SK-N-SH (cell line): ENCODE measurements around the gene VASP.
A peak's percentile ranks its signal among the peaks of the same experiment; 100 is the strongest.

Experiments used
- EP300 ChIP-seq, 2 experiments: IDR thresholded peaks; 2 replicates each; pipeline versions ENCODE4 v1.4.0 to v1.6.1; 2012; ENCODE audit warnings: borderline replicate concordance in 1 of 2, low read depth in 1 of 2, low read length in 1 of 2
- EZH2phosphoT487 ChIP-seq: fragments of 200-600 bp; sonication (generic); IDR thresholded peaks from 2 replicates; pipeline ENCODE4 v1.6.1; 2017; ENCODE audit warnings: low read depth, mixed run types, mild to moderate bottlenecking, antibody characterized with exemption, moderate library complexity, borderline replicate concordance
- FOXJ3 ChIP-seq: sonication (generic); formaldehyde crosslinking; IDR thresholded peaks from 2 replicates; pipeline ENCODE4 v1.5.1; 2020; ENCODE audit warnings: mild to moderate bottlenecking, missing genetic modification reagents
- GABPA ChIP-seq: IDR thresholded peaks from 2 replicates; pipeline ENCODE4 v1.4.0; 2012; ENCODE audit warnings: low read depth, mild to moderate bottlenecking
- JUND ChIP-seq: IDR thresholded peaks from 2 replicates; pipeline ENCODE4 v1.4.0; 2012
- MAX ChIP-seq: IDR thresholded peaks from 2 replicates; pipeline ENCODE4 v1.4.0; 2012; ENCODE audit warnings: low read depth
- POLR2AphosphoS5 ChIP-seq: IDR thresholded peaks from 2 replicates; pipeline ENCODE4 v1.6.1; 2012; ENCODE audit warnings: low read depth, low read length
- RFX5 ChIP-seq: IDR thresholded peaks from 2 replicates; pipeline ENCODE4 v1.6.1; 2012; ENCODE audit warnings: mild to moderate bottlenecking, improper control_type of control experiment, low read length
- TEAD4 ChIP-seq: IDR thresholded peaks from 2 replicates; pipeline ENCODE4 v1.4.0; 2012; ENCODE audit warnings: mild to moderate bottlenecking, borderline replicate concordance; ENCODE audit not compliant: insufficient read depth
- YY1 ChIP-seq: IDR thresholded peaks from 2 replicates; pipeline ENCODE4 v1.4.0; 2012; ENCODE audit warnings: low read depth, mild to moderate bottlenecking
- ZBTB33 ChIP-seq: IDR thresholded peaks from 2 replicates; pipeline ENCODE4 v1.4.0; 2012; ENCODE audit warnings: low read depth, borderline replicate concordance
- TF ChIP-seq, protein P1 (sequence below): fragments of 200-600 bp; sonication (generic); IDR thresholded peaks from 2 replicates; pipeline ENCODE4 v1.6.1; 2017; ENCODE audit warnings: antibody characterized with exemption, mild to moderate bottlenecking, moderate library complexity

DNA sequence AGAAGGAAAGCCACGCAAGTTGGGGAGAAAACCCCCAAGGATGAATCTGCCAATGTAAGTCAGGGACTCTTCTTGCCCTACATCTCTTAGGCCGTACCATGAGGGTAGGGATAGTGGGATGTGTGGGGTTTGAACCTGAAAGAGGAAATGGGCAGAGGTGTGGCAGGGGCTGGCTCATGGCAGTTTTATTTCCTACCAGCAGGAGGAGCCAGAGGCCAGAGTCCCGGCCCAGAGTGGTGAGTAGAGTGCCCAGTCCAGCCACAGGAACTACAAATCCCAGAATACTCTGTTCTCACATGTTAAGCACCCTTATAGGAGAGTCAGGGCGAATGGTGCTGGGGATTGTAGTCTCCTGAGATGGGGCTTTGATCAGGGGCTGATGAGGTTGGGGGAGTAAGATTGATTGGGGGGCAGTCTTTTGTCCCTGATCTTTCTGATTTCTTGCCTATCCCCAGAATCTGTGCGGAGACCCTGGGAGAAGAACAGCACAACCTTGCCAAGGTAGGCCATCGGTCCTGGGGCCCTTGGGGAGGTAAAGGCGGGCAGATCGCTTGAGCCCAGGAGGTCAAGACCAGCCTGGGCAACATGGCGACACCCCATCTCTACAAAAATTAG, 16.5 kb downstream of the VASP start:
- no peak for TF ChIP-seq JUND
- TF ChIP-seq, protein P1, sequence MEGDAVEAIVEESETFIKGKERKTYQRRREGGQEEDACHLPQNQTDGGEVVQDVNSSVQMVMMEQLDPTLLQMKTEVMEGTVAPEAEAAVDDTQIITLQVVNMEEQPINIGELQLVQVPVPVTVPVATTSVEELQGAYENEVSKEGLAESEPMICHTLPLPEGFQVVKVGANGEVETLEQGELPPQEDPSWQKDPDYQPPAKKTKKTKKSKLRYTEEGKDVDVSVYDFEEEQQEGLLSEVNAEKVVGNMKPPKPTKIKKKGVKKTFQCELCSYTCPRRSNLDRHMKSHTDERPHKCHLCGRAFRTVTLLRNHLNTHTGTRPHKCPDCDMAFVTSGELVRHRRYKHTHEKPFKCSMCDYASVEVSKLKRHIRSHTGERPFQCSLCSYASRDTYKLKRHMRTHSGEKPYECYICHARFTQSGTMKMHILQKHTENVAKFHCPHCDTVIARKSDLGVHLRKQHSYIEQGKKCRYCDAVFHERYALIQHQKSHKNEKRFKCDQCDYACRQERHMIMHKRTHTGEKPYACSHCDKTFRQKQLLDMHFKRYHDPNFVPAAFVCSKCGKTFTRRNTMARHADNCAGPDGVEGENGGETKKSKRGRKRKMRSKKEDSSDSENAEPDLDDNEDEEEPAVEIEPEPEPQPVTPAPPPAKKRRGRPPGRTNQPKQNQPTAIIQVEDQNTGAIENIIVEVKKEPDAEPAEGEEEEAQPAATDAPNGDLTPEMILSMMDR = peak; percentile 94
- no peak for TF ChIP-seq YY1
- TF ChIP-seq ZBTB33 = no peak
- TF ChIP-seq POLR2AphosphoS5 = no peak
- TF ChIP-seq GABPA = no peak
- no peak for TF ChIP-seq RFX5
- no peak for TF ChIP-seq EZH2phosphoT487
- no peak for TF ChIP-seq FOXJ3 (CRISPR knock-in tag)
- TF ChIP-seq EP300 (IDR thresholded peaks at IDR 0.05; ENCODE audit: borderline replicate concordance in 1 of 2, low read depth in 1 of 2, low read length in 1 of 2) = no peak
- TF ChIP-seq TEAD4 = no peak
- no peak for TF ChIP-seq MAX
